Panc1 (cell line): ENCODE results near the gene PARD3. TPM values are rescaled to one million over a fixed set of nuclear protein-coding genes. Genes with fewer than 3 reads are reported as not detected.

Experiments used
- ATAC-seq: fragments of 200-7000 bp; cut with Tn5 transposase; 2 replicates; pipeline ENCODE4 v1.9.1; 2020; ENCODE audit warnings: mild to moderate bottlenecking, moderate library complexity
- BruUV-seq: library from RNA; stranded (reverse); fragments of 400-500 nt; replicated peaks from 2 replicates; lab custom pipeline; 2021; lab: Mats Ljungman, UMichigan
- CTCF ChIA-PET: fragments of 300-600 bp; sonication (Branson Sonifier 250); formaldehyde crosslinking; loops from one replicate; lab custom pipeline; 2022; ENCODE audit warnings: antibody characterized with exemption; lab: Charles Lee
- POLR2A ChIA-PET: fragments of 300-600 bp; sonication (Branson Sonifier 250); formaldehyde crosslinking; loops from one replicate; lab custom pipeline; 2022; ENCODE audit warnings: antibody characterized with exemption; lab: Charles Lee
- DNase-seq: peaks from one replicate; pipeline ENCODE4 v3.0.0-alpha.2; 2010; ENCODE audit warnings: low read depth, low spot score
- H3K27ac ChIP-seq: 2 replicates; pipeline ENCODE4 v1.5.1; 2011; ENCODE audit warnings: mild to moderate bottlenecking, low read length, inconsistent platforms
- H3K27me3 ChIP-seq: fragments of 200-500 bp; sonication (Bioruptor generic); 2 replicates; pipeline ENCODE4 v1.6.0; 2014; ENCODE audit warnings: low read length, inconsistent platforms; ENCODE audit not compliant: control insufficient read depth, insufficient read depth
- H3K36me3 ChIP-seq: fragments of 200-500 bp; sonication (Bioruptor generic); 2 replicates; pipeline ENCODE4 v1.5.1; 2014; ENCODE audit warnings: inconsistent platforms, mild to moderate bottlenecking, low read length, moderate library complexity; ENCODE audit not compliant: control insufficient read depth, insufficient read depth
- H3K4me1 ChIP-seq: 2 replicates; pipeline ENCODE4 v1.5.1; 2011; ENCODE audit warnings: inconsistent platforms, mild to moderate bottlenecking, low read length, moderate library complexity; ENCODE audit not compliant: control insufficient read depth, insufficient read depth
- H3K4me3 ChIP-seq, 2 experiments: 2 replicates each; pipeline ENCODE4 v1.5.1; 2011 to 2012; ENCODE audit warnings: low read depth in 2 of 2, low read length in 2 of 2, mild to moderate bottlenecking in 2 of 2, inconsistent platforms in 1 of 2, moderate library complexity in 1 of 2
- H3K9me3 ChIP-seq: fragments of 200-500 bp; sonication (Bioruptor generic); 2 replicates; pipeline ENCODE4 v1.5.1; 2014; ENCODE audit warnings: low read depth, mild to moderate bottlenecking, inconsistent platforms, low read length, moderate library complexity; ENCODE audit not compliant: control insufficient read depth, insufficient read depth
- CTCF ChIP-seq: fragments of 450-650 bp; IDR thresholded peaks from 2 replicates; pipeline ENCODE4 v1.5.1; 2017; ENCODE audit warnings: mild to moderate bottlenecking
- POLR2AphosphoS5 ChIP-seq: IDR thresholded peaks from 2 replicates; pipeline ENCODE4 v1.6.1; 2012; ENCODE audit warnings: mild to moderate bottlenecking, low read depth, low read length, moderate library complexity
- SIN3A ChIP-seq: IDR thresholded peaks from 2 replicates; pipeline ENCODE4 v1.6.1; 2012; ENCODE audit warnings: low read depth, mild to moderate bottlenecking, low read length, moderate library complexity, borderline replicate concordance; ENCODE audit not compliant: insufficient read depth
- TCF7L2 ChIP-seq: IDR thresholded peaks from 2 replicates; pipeline ENCODE4 v1.6.1; 2011; ENCODE audit warnings: mild to moderate bottlenecking, low read depth, low read length, inconsistent platforms
- in situ Hi-C: cut with HindIII; loops from 2 replicates; pipeline ENCODE4 v1.10.0; 2016; ENCODE audit warnings: low sequenced_read_pairs, low pct_unique_long_range_greater_than_20kb
- intact Hi-C: fragments of 100-400 bp; cut with micrococcal nuclease; formaldehyde crosslinking; loops from one replicate; pipeline ENCODE4 v1.10.0; 2022; ENCODE audit not compliant: unreplicated experiment
- total RNA-seq: library from RNA; stranded (reverse); gene quantifications from one replicate; pipeline ENCODE4 v1.2.1, GENCODE V29; 2021; ENCODE audit not compliant: unreplicated experiment

The PARD3 gene
- total RNA-seq, 1 experiment from 2014 or later, result 29.8 TPM

GRCh38 chr10:34528320-34528719 lies 286.8 kb downstream of the PARD3 start:
- TF ChIP-seq TCF7L2, result 0 out of 2 replicates have a peak, but pooled peaks have one; percentile 29
- TF ChIP-seq POLR2AphosphoS5, result no peak
- ChIA-PET POLR2A (interaction anchor here (0.6 kb wide), 1 partner anchor 196 kb away, joined by 4 read pairs; no protein-coding TSS in a partner anchor), CTCF (no interaction called here)
- intact Hi-C loops (loop anchor here (5.0 to 10.0 kb wide), 2 partner anchors 109 to 1194 kb away; partner anchors contain the start of gene NRP1), in situ Hi-C loops (no loop called here)
- H3K27me3 ChIP-seq, result no peaks in the 10 kb centered on the region
- ATAC-seq (peak; percentile 91), DNase-seq (no peak)
- H3K4me3 ChIP-seq, result peak overlapping the region in 1 of 2 experiments; percentile 5; a peak in 1 of 4 replicates
- no peaks in the 10 kb centered on the region for H3K36me3 ChIP-seq
- peak overlapping the region; percentile 87 for H3K27ac ChIP-seq
- no peaks in the 10 kb centered on the region; the same call in 1 of the 2 replicates for H3K9me3 ChIP-seq
- no TSS peak for BruUV-seq
- peaks cover 30% of the 10 kb centered on the region for H3K4me1 ChIP-seq

DNA sequence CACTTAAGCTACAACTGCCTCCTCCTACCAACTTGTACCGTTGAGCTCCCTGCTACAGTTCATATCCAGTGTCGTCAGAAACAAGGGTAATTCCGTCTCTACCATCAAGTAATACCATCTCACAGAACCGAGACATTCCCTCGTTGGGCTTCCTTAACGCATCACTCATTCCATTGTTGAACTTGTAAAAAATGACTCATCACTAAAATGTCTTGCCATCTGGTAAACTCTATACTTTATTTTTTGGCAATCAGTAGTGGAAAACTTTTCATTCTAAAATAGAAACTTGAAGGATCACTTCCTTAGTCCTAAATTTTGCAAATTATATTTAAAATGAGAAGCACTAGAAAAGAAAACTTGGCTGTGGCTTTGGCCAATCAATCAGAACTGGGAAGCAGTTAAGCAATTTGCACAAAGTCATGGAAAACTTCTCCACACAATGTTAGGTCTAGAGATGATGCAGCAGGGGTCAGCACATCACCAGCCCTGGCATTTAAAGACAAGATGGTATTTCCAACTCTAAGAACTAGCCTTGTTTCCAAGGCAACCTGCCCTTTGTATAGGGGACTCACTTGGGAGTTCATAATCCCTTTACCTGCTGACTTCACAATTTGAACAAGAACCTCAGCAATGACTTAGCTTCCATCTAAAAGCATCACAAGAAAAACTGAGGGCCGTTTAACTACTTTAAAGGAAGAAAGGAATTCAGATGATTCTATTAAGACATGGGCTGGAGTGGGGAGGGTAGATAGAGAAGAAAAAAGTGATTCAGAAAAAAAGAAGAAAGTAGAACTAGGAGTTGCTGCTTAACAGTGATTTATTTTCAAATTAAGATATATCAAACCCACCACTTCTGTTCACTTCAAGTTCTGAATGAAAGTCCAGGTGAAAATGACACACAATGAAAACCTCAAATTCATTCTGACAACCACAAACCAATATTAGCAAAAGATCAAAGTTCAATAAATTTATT lies 288.1 kb downstream of the PARD3 start:
- TF ChIP-seq CTCF (peak; percentile 36), SIN3A (no peak)
- in situ Hi-C loops, result no loop called here
- ATAC-seq (peak; percentile 82), DNase-seq (no peak)
- no peaks in the 10 kb centered on the region for H3K27me3 ChIP-seq
- BruUV-seq, result no TSS peak
- intact Hi-C loops, result loop anchor here (5.0 to 10.0 kb wide), 2 partner anchors 110 to 1192 kb away; partner anchors contain the start of gene NRP1
- POLR2A ChIA-PET, result interaction anchor here (0.5 kb wide), 1 partner anchor 126 kb away, joined by 6 read pairs; no protein-coding TSS in a partner anchor
- 0 out of 4 replicates have a peak overlapping the region, but pooled peaks of 1 of the 2 experiments have one; percentile 0 for H3K4me3 ChIP-seq
- H3K4me1 ChIP-seq, result peaks cover 30% of the 10 kb centered on the region
- CTCF ChIA-PET, result no interaction called here
- no peaks in the 10 kb centered on the region; the same call in 1 of the 2 replicates for H3K9me3 ChIP-seq
- H3K36me3 ChIP-seq, result no peaks in the 10 kb centered on the region
- peak overlapping the region; percentile 87 for H3K27ac ChIP-seq

- Histone ChIP-seq H3K4me3 (peak overlapping the region in 1 of 2 experiments; percentile 0; a peak in 1 of 4 replicates), H3K9me3 (no peaks in the 10 kb centered on the region; the same call in 1 of the 2 replicates), H3K27me3 (no peaks in the 10 kb centered on the region), H3K36me3 (no peaks in the 10 kb centered on the region), H3K27ac (peak overlapping the region; percentile 87), H3K4me1 (peaks cover 30% of the 10 kb centered on the region)
- BruUV-seq, result no TSS peak
- TF ChIP-seq CTCF (no peak), POLR2AphosphoS5 (0 out of 2 replicates have a peak, but pooled peaks have one; percentile 7)
- intact Hi-C loops (loop anchor here (5.0 to 10.0 kb wide), 2 partner anchors 111 to 1191 kb away; partner anchors contain the start of gene NRP1), in situ Hi-C loops (no loop called here)
- CTCF ChIA-PET, result no interaction called here
- DNase-seq, result no peak
- POLR2A ChIA-PET, result no interaction called here
- ATAC-seq, result peak; percentile 64
Measured at GRCh38 chr10:34526186-34526585, 288.9 kb downstream of the PARD3 start.
